ENCODE measurements around the gene BCAS3. TPM values are rescaled to one million over a fixed set of nuclear protein-coding genes. Genes with fewer than 3 reads are reported as not detected.
"Not testable (repeated sequence)": the region's sequence is repeated elsewhere in the genome, so short reads cannot be mapped to it uniquely, and the experiment has no call there.

The BCAS3 gene
- total and polyA plus RNA-seq, 9 donors: 9.4 to 37.0 (median 21.6) TPM

DNA sequence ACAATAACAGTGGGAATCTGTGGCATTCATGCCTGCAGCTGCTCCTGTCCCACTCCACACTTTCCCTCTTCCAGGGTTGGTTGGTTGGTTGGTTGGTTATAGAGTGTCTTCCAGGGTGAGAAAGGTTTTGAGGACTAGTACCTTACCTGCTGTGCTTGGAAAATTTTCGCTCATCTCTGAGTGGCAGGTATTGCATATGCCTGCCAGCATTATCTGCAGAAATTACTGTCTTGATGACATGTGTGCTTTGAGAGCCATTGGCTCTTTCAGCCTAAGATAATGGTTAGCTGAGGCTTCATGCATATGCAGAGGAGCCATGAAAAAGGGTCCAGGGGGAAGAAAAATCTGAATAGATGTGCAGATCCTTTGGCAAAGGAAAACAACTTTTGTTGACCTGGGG, 131.8 kb downstream of the BCAS3 start:
- Histone ChIP-seq H3K9me3 (peaks cover 0 to 2% of the 10 kb centered on the region in 2 donors), H3K4me1 (ENCODE audit: insufficient read depth) (no peaks in the 10 kb centered on the region), H3K36me3 (no peaks in the 10 kb centered on the region), H3K4me3 (no peak overlapping the region), H3K27ac (no peak overlapping the region), H3K27me3 (no peaks in the 10 kb centered on the region)
- no peak for DNase-seq
- 74 to 96% (median 94%) methylated on average over 1 of the region's 1 CpG for WGBS, 3 donors
- TF ChIP-seq POLR2A (IDR thresholded peaks at IDR 0.05): no peak
- TF ChIP-seq, protein P1, sequence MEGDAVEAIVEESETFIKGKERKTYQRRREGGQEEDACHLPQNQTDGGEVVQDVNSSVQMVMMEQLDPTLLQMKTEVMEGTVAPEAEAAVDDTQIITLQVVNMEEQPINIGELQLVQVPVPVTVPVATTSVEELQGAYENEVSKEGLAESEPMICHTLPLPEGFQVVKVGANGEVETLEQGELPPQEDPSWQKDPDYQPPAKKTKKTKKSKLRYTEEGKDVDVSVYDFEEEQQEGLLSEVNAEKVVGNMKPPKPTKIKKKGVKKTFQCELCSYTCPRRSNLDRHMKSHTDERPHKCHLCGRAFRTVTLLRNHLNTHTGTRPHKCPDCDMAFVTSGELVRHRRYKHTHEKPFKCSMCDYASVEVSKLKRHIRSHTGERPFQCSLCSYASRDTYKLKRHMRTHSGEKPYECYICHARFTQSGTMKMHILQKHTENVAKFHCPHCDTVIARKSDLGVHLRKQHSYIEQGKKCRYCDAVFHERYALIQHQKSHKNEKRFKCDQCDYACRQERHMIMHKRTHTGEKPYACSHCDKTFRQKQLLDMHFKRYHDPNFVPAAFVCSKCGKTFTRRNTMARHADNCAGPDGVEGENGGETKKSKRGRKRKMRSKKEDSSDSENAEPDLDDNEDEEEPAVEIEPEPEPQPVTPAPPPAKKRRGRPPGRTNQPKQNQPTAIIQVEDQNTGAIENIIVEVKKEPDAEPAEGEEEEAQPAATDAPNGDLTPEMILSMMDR (IDR thresholded peaks at IDR 0.05): no peak
- intact Hi-C loops (cut with DNase I): no loop called here

DNA sequence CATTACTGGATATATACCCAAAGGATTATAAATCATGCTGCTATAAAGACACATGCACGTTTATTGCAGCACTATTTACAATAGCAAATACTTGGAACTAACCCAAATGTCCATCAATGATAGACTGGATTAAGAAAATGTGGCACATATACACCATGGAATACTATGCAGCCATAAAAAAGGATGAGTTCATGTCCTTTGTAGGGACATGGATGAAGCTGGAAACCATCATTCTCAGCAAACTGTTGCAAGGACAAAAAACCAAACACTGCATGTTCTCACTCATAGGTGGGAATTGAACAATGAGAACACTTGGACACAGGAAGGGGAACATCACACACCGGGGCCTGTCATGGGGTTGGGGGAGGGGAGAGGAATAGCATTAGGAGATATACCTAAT, 137.3 kb downstream of the BCAS3 start:
- intact Hi-C loops (cut with DNase I); H3K4me3 ChIP-seq; DNase-seq; H3K36me3 ChIP-seq; H3K27me3 ChIP-seq; H3K4me1 ChIP-seq (ENCODE audit: insufficient read depth); H3K9me3 ChIP-seq; H3K27ac ChIP-seq: not testable (repeated sequence)
- 85 to 87% (median 87%) methylated on average over 2 of the region's 2 CpGs for WGBS, 3 donors

DNA sequence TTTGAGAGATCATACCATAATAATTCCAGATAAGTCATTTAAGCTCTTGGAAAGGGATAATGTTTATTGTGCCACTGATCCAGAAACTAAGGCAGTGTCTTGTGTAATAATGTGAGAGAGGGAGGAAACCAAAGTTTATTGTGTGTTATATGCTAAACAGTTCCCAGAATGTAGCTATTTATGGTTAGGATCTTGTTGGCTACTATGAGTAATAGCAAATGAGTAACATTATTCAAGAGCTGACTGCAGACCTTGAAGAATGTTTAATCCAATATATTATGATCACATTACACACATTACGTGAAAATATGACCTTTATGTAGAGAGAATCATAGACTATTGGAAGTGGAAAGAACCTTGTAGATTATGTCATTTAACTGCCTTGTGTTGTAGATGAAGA, 139.5 kb downstream of the BCAS3 start:
- intact Hi-C loops (cut with DNase I): no loop called here

DNA sequence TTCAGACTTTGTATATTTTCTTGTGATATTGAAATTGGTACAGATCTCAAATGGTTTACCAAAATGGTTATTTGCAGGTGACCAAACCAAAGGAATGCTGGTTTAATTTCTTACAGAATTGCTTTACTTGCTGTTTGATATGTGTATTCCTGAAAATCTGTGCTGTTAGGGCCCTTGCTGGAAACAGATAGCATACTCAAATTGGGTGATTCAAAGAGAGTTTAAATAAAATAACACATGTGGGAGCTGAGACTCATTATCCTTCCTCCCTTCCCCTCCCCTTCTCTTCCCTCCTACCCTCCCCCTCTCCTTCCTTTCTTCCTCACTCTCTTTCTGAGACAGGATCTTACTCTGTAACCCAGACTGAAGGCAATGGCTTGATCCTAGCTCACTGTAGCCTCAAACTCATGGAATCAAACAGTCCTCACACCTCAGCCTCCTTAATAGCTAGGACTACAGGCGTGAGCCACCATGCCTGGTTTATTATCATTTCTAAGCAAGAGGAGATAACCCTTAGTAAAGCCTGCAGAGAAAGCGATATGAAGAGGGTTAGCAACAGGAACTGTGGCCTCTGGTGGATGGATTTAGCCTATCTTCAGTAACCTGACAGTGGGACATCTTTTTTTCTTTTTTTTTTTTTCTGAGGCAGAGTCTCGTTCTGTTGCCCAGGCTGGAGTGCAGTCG, 141.9 kb downstream of the BCAS3 start:
- TF ChIP-seq POLR2A (IDR thresholded peaks at IDR 0.05) (no peak), EP300 (IDR thresholded peaks at IDR 0.05) (no peak)
- TF ChIP-seq, protein P1 (IDR thresholded peaks at IDR 0.05): no peak
- Histone ChIP-seq H3K4me3 (no peak overlapping the region), H3K4me1 (ENCODE audit: insufficient read depth) (no peaks in the 10 kb centered on the region), H3K27me3 (no peaks in the 10 kb centered on the region), H3K9me3 (no peaks in the 10 kb centered on the region), H3K36me3 (no peaks in the 10 kb centered on the region), H3K27ac (no peak overlapping the region)
- no peak for DNase-seq
- intact Hi-C loops (cut with DNase I): no loop called here
- 96 to 99% (median 97%) methylated on average over 4 of the region's 4 CpGs for WGBS, 3 donors

More for the DNA sequence above, 139.5 kb downstream of the BCAS3 start:
- Histone ChIP-seq H3K4me3 (no peak overlapping the region), H3K9me3 (no peaks in the 10 kb centered on the region), H3K4me1 (ENCODE audit: insufficient read depth) (no peaks in the 10 kb centered on the region), H3K27ac (no peak overlapping the region), H3K27me3 (no peaks in the 10 kb centered on the region), H3K36me3 (no peaks in the 10 kb centered on the region)
- TF ChIP-seq POLR2A (IDR thresholded peaks at IDR 0.05): no peak
- TF ChIP-seq, protein P1 (IDR thresholded peaks at IDR 0.05): no peak
- no peak for TF ChIP-seq EP300 (IDR thresholded peaks at IDR 0.05)
- WGBS, 3 donors: 56 to 60% (median 58%) methylated on average over 1 of the region's 1 CpG
- DNase-seq: no peak

DNA sequence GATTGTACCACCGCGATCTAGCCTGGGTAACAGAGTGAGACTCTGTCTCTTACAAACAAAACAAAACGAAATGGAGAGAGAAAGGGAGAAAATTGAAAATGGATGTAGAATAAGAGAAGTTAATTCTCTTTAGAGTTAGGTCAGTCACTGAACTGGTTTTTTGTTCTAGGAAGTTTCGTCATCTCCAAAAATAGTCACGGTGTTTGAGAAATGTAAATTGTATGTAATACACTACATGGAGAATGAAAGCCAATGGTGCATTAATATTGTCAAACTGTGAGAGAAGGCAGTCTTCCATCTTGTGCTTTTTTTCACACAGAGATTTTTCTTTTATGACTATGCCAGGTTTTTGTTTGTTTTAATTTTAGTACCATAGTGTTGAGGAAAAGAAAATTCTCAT, 145.9 kb downstream of the BCAS3 start:
- TF ChIP-seq, protein P1 (IDR thresholded peaks at IDR 0.05): no peak
- TF ChIP-seq EP300 (IDR thresholded peaks at IDR 0.05) (no peak), POLR2A (IDR thresholded peaks at IDR 0.05) (no peak)
- H3K27me3 ChIP-seq: no peaks in the 10 kb centered on the region
- intact Hi-C loops (cut with DNase I): no loop called here
- no peak overlapping the region for H3K4me3 ChIP-seq
- no peaks in the 10 kb centered on the region for H3K4me1 ChIP-seq (ENCODE audit: insufficient read depth)
- DNase-seq: no peak
- H3K9me3 ChIP-seq: no peaks in the 10 kb centered on the region
- WGBS, 3 donors: 91 to 93% (median 92%) methylated on average over 5 of the region's 5 CpGs
- H3K36me3 ChIP-seq: no peaks in the 10 kb centered on the region
- H3K27ac ChIP-seq: no peak overlapping the region

Measured in ovary (tissue), 9 donors.